Rectal smooth muscle tissue (tissue), 1 donor: ENCODE results near the gene GINS1.
A peak's percentile ranks its signal among the peaks of the same experiment; 100 is the strongest.

ENCODE experiments used
- H3K27ac ChIP-seq: one replicate; pipeline ENCODE4 v1.7.0; 2013; ENCODE audit warnings: low read depth, low read length, inconsistent platforms
- H3K27me3 ChIP-seq: one replicate; pipeline ENCODE4 v1.7.0; 2013; ENCODE audit warnings: low read length; ENCODE audit not compliant: control insufficient read depth, insufficient read depth
- H3K36me3 ChIP-seq: one replicate; pipeline ENCODE4 v1.7.0; 2013; ENCODE audit warnings: low read length; ENCODE audit not compliant: control insufficient read depth, insufficient read depth
- H3K4me1 ChIP-seq: one replicate; pipeline ENCODE4 v1.7.0; 2013; ENCODE audit warnings: low read length; ENCODE audit not compliant: control insufficient read depth, insufficient read depth
- H3K4me3 ChIP-seq: one replicate; pipeline ENCODE4 v1.7.0; 2013; ENCODE audit warnings: low read length
- H3K9ac ChIP-seq: one replicate; pipeline ENCODE4 v1.7.0; 2013; ENCODE audit warnings: low read length

The GINS1 gene

DNA sequence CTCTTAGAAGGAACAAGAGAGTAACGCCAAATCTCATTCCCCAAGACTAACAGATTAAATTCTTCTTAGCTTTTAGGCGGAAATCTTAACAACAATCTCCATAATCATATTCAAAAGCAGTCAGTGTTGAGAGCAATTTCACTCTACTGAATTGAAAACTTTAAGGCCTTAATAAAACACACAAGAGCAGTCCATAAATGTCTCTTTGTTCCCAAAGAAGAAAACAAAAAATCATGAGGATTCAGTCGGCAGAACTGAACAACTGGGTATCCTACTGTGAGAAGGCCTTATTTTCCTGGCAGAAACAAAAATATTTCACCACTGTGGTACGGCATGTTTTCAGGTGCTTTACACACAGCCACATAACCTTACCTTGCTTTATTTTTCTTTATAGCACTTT is 31.2 kb upstream of the GINS1 start:
- Histone ChIP-seq H3K4me1 (peaks cover 2% of the 10 kb centered on the region), H3K27me3 (no peaks in the 10 kb centered on the region), H3K27ac (peak overlapping the region; percentile 40), H3K4me3 (no peak overlapping the region), H3K36me3 (no peaks in the 10 kb centered on the region), H3K9ac (no peak overlapping the region)

DNA sequence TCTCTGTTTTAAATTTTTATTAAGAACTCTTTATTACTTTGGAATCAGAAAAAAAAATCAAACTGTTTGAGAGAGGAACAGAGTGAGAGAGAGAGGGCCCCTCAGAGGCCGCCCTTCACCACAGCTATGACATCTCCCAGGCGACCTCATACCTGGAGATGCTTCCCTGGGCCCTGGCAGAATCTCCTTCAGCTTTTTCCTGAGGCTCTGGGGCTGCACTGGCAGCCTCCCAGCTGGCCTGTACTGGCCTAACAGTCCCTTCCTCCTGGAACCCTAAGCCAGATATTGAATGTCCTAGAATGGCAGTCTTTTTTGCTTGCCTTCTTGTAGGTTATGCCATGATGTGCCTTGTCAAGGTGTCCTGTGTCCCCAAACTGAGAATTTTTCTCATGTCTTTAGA is 30.6 kb upstream of the GINS1 start:
- H3K4me3 ChIP-seq = no peak overlapping the region
- H3K27ac ChIP-seq = no peak overlapping the region
- no peak overlapping the region for H3K9ac ChIP-seq
- H3K27me3 ChIP-seq = no peaks in the 10 kb centered on the region
- no peaks in the 10 kb centered on the region for H3K36me3 ChIP-seq
- H3K4me1 ChIP-seq = peaks cover 2% of the 10 kb centered on the region

DNA sequence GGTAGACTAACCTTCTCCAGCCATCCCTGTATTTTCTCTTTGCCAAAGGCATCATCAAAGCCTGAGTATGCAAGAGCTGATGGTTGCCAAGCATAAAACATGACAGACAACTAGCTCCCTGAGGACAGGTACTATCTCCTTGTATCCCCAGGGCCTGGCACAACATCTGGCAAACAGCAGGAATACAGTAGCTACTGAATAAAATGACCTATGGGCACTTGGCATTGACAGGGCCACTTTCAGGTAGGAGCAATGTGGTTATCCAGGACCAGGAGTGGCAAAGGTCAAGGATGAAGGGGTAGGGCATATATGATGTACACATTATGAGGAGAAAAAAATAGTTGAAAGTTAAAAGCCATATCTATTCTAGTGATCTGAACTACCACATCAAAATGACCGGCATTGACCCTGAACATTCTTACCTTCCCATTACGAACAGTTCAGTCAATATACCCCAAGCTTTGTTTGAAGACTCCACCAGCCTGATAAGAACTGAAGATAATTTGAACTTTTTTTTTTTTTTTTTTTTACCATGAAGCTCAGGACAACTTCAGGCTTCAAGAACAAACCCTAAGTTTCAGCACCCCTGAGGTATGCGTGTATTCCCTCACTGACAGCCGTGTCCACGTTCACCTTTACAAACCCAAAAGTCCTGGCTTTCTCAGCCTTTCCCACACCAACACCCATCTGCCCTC is 29.1 kb upstream of the GINS1 start:
- Histone ChIP-seq H3K27ac (no peak overlapping the region), H3K4me1 (peaks cover 2% of the 10 kb centered on the region), H3K9ac (no peak overlapping the region), H3K27me3 (no peaks in the 10 kb centered on the region), H3K36me3 (no peaks in the 10 kb centered on the region), H3K4me3 (no peak overlapping the region)

DNA sequence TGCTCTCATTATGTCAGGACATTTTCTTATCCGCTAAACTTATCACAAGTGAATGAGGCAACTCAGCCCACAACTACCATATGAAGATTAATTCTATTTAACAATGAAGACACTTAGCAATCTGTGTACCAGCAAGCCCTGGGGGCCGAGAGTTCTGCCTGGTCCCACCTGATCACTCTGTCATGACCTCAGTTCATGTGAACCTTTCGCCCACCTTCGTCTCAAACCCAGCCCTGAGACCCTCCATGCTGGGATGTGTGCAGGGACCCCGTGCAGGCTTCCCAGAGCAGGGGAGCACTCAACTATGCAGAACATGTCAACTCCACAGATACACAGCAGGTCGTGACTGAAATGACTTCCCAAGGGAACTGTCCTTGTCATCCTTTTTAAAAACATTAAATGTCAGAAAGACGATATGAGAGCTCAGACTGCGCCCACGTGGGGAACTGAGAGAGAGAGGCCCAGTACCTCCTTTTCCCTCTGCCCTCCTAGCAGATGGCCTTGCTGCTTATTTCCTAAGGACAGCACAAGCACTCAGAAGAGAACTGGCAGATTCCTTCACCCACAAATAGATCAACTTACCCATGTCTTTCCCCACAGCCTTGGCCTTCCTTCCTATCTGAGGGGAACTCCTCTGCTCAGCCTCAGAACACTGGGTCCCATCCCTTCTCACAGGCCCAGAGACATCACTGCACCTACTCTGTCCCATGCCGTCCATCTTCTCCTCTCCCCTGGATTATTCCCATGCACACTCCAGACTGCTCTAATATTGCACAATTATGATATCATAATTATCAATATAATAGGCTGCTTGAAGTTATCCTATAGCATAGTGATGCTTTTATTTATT is 28.4 kb upstream of the GINS1 start:
- Histone ChIP-seq H3K9ac (no peak overlapping the region), H3K4me1 (peaks cover 2% of the 10 kb centered on the region), H3K27ac (no peak overlapping the region)

DNA sequence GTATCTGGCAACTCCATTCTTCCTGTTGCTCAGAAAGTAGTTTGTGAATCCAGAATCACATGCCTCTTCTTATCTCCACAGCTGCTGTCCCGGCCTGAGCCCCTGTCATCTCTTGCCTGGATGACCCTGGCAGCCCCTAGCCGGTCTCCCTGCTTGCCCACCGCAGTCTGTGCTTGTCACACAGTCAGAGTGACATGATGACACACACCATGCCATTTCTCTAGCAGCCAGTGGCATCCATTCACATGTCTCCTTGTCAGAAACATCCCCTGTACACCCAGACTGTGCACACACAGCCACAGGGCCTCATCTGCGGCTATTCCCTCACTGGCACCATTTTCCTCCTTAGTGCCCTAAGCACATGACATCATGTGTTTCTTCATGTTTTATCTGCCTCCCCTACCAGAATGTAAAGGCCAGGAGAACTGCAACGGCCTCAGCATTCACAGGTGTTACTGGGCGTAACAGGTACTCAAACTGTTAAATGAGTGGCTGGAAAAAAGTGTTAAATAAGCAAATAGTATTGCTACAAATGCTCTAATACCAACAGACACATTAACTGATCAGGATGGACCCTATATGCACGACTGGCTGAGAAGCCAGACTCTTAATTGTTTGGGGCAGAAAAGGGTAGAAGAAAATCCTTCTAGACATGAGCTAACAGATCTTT is 26.4 kb upstream of the GINS1 start:
- peaks cover 2% of the 10 kb centered on the region for H3K4me1 ChIP-seq
- no peak overlapping the region for H3K9ac ChIP-seq
- no peak overlapping the region for H3K4me3 ChIP-seq
- H3K27ac ChIP-seq = no peak overlapping the region
- no peaks in the 10 kb centered on the region for H3K27me3 ChIP-seq
- H3K36me3 ChIP-seq = no peaks in the 10 kb centered on the region

More for the DNA sequence above, 28.4 kb upstream of the GINS1 start:
- H3K36me3 ChIP-seq = no peaks in the 10 kb centered on the region
- no peak overlapping the region for H3K4me3 ChIP-seq
- H3K27me3 ChIP-seq = no peaks in the 10 kb centered on the region

DNA sequence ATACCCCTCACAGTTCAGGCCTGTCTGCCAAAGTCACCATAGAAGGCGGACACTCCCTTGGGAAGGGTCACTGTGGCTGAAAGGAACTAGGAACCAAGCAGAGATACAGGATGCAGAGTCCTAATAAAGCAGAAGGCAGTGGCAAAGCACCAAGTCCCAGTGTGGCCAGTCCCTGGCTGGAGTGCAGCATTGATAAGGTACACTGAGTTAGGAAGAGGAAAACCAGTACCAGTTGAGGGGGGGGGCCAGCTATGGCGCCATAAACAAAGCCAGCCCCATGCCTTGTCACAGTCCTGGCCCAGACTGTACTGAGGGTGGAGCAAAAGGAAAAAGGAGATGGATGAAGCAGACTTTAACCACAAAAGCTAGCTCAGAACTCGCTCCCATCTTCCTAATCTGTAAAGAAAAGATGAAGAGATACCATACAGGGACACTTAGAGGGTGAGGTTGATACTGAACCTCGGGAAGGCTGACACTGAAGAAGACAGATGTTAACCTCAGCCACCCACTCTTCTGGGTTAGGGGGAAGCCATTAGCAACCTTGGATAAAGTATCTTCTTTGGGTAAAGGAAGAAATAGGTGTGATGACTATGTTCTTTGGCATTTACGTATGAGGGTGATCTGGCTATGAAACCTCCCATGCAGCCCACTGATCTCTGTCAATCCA is 24.6 kb upstream of the GINS1 start:
- H3K27me3 ChIP-seq = no peaks in the 10 kb centered on the region
- H3K4me1 ChIP-seq = no peaks in the 10 kb centered on the region
- H3K9ac ChIP-seq = no peak overlapping the region
- H3K27ac ChIP-seq = no peak overlapping the region
- H3K36me3 ChIP-seq = no peaks in the 10 kb centered on the region
- no peak overlapping the region for H3K4me3 ChIP-seq

DNA sequence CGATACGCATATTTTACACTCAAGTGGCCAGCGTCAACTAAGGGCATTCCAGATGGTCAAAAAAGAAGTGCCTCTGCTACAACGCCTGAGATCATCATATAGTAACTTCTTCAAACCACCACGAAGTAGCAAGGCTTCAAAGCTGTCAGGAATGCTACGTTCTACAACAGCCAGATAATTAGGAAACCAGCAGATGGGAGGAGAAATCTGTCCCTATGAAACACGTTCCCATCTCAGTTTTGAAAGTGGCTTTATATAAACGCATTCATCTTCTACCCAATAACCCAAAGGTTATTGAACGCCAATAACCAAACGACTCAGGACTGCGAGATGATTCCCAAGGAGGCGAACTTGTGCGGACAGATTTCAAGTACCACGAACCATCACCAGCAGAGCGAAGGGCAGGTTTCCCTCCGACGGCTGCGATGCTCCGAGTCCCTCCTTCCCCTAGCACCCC is 18.0 kb upstream of the GINS1 start:
- H3K36me3 ChIP-seq = no peaks in the 10 kb centered on the region
- peak overlapping the region; percentile 82 for H3K4me3 ChIP-seq
- peak overlapping the region; percentile 49 for H3K9ac ChIP-seq
- H3K27me3 ChIP-seq = no peaks in the 10 kb centered on the region
- peak overlapping the region; percentile 8 for H3K27ac ChIP-seq
- peaks cover 3% of the 10 kb centered on the region for H3K4me1 ChIP-seq

DNA sequence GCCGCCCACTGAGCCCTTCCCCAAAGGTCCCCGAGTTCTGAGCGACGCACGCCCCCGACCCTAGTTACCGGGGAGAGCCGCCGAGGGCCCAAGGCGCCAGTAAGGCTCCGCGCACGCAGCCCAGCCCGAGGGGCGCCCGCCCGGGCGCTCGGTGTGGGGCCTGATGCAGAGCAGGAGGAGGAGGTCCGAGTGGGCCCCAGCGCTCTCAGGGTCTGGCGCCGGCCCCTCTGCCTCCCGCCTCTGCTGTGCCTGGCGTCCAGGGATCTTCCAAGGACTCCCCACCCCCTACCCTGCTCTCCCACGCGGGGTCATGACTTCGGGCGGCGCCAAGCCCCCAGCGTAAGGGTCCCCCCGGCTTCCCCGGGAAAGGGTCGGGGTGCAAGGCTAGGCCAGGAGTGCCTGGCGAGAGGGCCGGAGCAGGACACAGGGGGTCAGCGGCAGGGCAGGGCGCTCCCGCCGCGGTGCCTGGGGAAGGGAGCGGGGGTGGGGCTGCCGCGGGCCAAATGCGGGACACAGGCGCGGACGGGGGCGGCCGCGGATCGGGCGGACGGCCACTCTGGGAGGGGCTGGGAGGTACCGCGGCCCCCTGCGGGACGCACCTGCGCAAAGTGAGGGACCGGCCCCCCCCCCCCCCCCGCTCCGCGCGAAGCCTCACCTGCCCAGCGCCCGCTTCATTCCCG is 17.5 kb upstream of the GINS1 start:
- H3K27ac ChIP-seq = peak overlapping the region; percentile 68
- H3K9ac ChIP-seq = peak overlapping the region; percentile 49
- H3K4me1 ChIP-seq = peaks cover 3% of the 10 kb centered on the region
- peak overlapping the region; percentile 82 for H3K4me3 ChIP-seq
- no peaks in the 10 kb centered on the region for H3K36me3 ChIP-seq
- H3K27me3 ChIP-seq = no peaks in the 10 kb centered on the region

DNA sequence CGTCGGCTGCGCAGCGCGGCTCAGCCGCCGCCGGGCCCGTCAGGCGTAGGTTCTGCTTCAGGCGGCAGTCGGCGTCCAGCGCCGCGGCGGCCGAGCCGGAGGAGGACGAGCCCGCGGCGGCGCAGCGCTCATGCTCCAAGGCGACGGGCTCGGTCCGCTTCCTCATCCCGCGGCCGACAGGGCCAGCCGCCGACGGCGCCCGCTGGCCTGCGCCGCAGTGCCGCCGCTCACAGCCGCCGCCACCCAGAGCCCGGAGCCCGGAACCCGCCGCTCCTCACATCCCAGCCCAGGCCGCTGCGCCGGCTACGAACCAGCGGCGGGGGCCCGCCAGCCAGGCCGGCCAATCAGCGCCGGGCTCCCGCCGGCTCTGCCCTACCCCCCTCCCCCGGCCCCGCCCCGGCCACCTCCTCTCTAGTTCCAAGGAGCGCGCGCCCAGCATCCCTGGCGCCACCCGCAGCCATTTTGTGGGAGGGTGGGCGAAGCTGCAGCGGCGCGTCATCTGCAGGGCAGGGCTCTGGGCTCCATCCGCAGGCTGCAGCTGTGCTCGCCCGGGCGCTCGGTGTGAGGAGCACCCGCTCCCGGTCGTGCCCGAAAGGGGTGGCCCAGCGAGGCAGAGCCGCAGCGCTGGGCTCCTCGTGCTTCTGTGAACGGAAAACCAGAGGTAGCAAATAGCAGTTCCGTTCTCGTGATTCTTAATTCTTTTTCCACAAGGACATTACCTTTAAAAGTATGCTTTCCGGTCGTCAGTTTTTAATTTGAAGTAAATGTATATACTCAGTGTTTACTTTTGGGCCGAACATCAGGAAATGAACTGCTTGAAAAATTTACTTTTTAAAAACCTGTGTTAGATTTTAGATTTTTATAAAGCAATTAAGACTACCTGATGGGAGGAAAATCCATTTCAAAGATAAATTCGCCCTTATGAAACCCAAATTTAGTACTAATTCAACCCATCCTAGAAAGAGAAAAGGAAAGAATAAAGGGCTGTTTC is 16.6 kb upstream of the GINS1 start, which contains the start of gene ABHD12:
Gene ABHD12, minus strand, starts transcription at position 298 of the 991 bp plus-strand sequence. Its CDS starts 132 bp downstream, at position 166.
- H3K27me3 ChIP-seq = no peaks in the 10 kb centered on the region
- no peaks in the 10 kb centered on the region for H3K36me3 ChIP-seq
- H3K9ac ChIP-seq = peak within 1 kb of the TSS; percentile 49
- peaks cover 3% of the 10 kb centered on the region for H3K4me1 ChIP-seq
- H3K27ac ChIP-seq = peak within 1 kb of the TSS; percentile 77
- peak within 1 kb of the TSS; percentile 82 for H3K4me3 ChIP-seq

DNA sequence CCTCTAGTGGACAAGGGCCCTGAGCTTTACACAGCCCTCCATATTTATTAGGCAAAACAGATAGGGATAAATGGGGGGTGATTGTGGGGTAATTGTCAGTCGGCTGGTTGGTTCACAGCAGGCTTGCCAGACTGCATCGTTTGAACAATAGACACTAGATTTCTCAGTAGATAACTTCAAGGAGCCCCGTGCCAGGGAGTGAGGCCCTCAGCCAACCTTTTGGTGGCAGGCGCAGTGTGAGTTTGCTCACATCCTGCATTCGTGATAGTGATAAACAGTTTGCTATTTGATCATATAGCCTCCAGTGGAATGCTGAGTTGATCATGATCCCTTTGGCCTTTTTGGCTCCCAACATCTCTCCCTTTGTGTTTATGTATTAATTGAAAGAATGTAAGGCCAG is 13.2 kb upstream of the GINS1 start:
- no peaks in the 10 kb centered on the region for H3K27me3 ChIP-seq
- no peak overlapping the region for H3K9ac ChIP-seq
- no peak overlapping the region for H3K27ac ChIP-seq
- no peaks in the 10 kb centered on the region for H3K36me3 ChIP-seq
- no peak overlapping the region for H3K4me3 ChIP-seq
- peaks cover 2% of the 10 kb centered on the region for H3K4me1 ChIP-seq

DNA sequence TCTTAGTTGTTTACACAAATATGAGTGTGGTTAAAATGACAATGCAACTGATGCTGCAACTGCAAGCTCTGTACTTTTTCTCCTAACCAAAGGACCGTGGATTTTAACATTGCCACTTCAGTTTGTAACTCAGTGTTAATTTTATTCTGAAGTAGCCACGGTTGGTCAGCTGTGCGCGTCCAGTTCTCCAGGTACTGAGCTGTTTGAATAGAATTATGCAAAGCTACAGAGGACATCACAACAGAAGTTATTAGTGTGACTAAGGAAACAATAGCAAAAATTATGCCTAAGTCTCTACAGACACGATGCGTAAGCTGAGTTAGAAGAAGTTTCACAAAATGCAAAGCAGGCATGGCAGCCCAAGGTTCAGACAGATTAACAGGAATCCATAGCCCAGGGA is 12.5 kb upstream of the GINS1 start:
- no peak overlapping the region for H3K4me3 ChIP-seq
- H3K36me3 ChIP-seq = no peaks in the 10 kb centered on the region
- no peaks in the 10 kb centered on the region for H3K4me1 ChIP-seq
- no peak overlapping the region for H3K9ac ChIP-seq
- H3K27ac ChIP-seq = no peak overlapping the region
- H3K27me3 ChIP-seq = no peaks in the 10 kb centered on the region
